Vagina (tissue), 2 donors: ENCODE results near the gene AGR2. TPM values are rescaled to one million over a fixed set of nuclear protein-coding genes. Genes with fewer than 3 reads are reported as not detected.

ENCODE experiments used
- DNase-seq, 2 donors: peaks; one replicate each; pipeline ENCODE4 v3.0.0-alpha.2; 2017; ENCODE audit errors: extremely low spot score in 2 of 2
- H3K27ac ChIP-seq: fragments of 200-600 bp; sonication (generic); one replicate; pipeline ENCODE4 v1.5.1; 2019
- H3K27me3 ChIP-seq: fragments of 200-600 bp; sonication (generic); one replicate; pipeline ENCODE4 v1.5.1; 2019
- H3K36me3 ChIP-seq, 2 donors: fragments of 200-600 bp; sonication (generic); one replicate each; pipeline ENCODE4 v1.5.1; 2017 to 2019
- H3K4me1 ChIP-seq: fragments of 200-600 bp; sonication (generic); one replicate; pipeline ENCODE4 v1.5.1; 2019
- H3K4me3 ChIP-seq, 2 donors: fragments of 200-600 bp; sonication (generic); 1 replicate in 1 of 2; 2 replicates in 1 of 2; pipeline ENCODE4 v1.5.1; 2016 to 2019
- H3K9me3 ChIP-seq: fragments of 200-600 bp; sonication (generic); one replicate; pipeline ENCODE4 v1.5.1; 2019
- POLR2A ChIP-seq, 2 donors: fragments of 450-650 bp; IDR thresholded peaks; one replicate each; pipeline ENCODE4 v1.6.1; 2017; ENCODE audit warnings: antibody characterized with exemption in 2 of 2, mild to moderate bottlenecking in 2 of 2, moderate library complexity in 2 of 2
- POLR2AphosphoS5 ChIP-seq, 2 donors: sonication (generic); formaldehyde crosslinking; IDR thresholded peaks; one replicate each; pipeline ENCODE4 v1.9.0; 2017; ENCODE audit warnings: antibody characterized with exemption in 2 of 2, mild to moderate bottlenecking in 2 of 2, low read depth in 1 of 2; ENCODE audit not compliant: insufficient read depth in 1 of 2
- intact Hi-C: fragments of 100-400 bp; cut with DNase I; formaldehyde crosslinking; loops from one replicate; pipeline ENCODE4 v1.15.1; 2023
- total RNA-seq: library from RNA; depleted of rRNA; stranded (reverse); fragments of >200 nt; gene quantifications from one replicate; pipeline ENCODE4 v1.2.3, GENCODE V29; 2016
- TF ChIP-seq, protein P1 (sequence below), 3 experiments: fragments of 450-650 bp in 2 of 3; fragments of 200-600 bp in 1 of 3; sonication (generic) in 1 of 3; IDR thresholded peaks; one replicate each; pipeline ENCODE4 v1.5.1; 2017 to 2019; ENCODE audit warnings: antibody characterized with exemption in 3 of 3, mild to moderate bottlenecking in 2 of 3, moderate library complexity in 2 of 3

The AGR2 gene
- total RNA-seq, 1 donor from 2014 or later, result not detected

DNA sequence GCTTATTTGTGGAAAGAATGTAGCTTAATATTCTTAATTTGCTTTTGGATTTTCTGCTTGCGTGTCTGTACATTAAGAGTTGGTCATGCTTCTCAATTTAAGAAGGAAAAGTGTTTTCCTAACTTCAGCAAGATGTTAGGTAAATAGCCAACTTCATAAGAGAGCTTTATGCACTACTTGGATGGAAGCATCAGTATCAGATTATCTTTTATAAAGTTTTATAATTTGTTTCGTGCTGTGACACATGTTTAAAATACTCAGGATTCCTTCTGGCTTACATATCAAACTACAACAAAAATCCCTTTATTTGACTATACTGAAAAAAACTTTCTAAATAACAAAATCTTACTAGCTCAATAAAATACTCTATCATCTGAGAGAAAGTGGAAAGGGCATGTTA lies 34.8 kb upstream of the AGR2 start:
- no peak overlapping the region for H3K27ac ChIP-seq
- no peaks in the 10 kb centered on the region for H3K4me1 ChIP-seq
- H3K27me3 ChIP-seq, result no peaks in the 10 kb centered on the region
- intact Hi-C loops, result no loop called here
- no peaks in the 10 kb centered on the region for H3K9me3 ChIP-seq
- H3K36me3 ChIP-seq, result no peaks in the 10 kb centered on the region
- TF ChIP-seq, protein P1, sequence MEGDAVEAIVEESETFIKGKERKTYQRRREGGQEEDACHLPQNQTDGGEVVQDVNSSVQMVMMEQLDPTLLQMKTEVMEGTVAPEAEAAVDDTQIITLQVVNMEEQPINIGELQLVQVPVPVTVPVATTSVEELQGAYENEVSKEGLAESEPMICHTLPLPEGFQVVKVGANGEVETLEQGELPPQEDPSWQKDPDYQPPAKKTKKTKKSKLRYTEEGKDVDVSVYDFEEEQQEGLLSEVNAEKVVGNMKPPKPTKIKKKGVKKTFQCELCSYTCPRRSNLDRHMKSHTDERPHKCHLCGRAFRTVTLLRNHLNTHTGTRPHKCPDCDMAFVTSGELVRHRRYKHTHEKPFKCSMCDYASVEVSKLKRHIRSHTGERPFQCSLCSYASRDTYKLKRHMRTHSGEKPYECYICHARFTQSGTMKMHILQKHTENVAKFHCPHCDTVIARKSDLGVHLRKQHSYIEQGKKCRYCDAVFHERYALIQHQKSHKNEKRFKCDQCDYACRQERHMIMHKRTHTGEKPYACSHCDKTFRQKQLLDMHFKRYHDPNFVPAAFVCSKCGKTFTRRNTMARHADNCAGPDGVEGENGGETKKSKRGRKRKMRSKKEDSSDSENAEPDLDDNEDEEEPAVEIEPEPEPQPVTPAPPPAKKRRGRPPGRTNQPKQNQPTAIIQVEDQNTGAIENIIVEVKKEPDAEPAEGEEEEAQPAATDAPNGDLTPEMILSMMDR (IDR thresholded peaks at IDR 0.05), result no peak
- TF ChIP-seq POLR2AphosphoS5 (IDR thresholded peaks at IDR 0.05; ENCODE audit: insufficient read depth in 1 of 2, low read depth in 1 of 2) (no peak), POLR2A (IDR thresholded peaks at IDR 0.05) (no peak)
- H3K4me3 ChIP-seq, result no peak overlapping the region
- DNase-seq, result no peak

DNA sequence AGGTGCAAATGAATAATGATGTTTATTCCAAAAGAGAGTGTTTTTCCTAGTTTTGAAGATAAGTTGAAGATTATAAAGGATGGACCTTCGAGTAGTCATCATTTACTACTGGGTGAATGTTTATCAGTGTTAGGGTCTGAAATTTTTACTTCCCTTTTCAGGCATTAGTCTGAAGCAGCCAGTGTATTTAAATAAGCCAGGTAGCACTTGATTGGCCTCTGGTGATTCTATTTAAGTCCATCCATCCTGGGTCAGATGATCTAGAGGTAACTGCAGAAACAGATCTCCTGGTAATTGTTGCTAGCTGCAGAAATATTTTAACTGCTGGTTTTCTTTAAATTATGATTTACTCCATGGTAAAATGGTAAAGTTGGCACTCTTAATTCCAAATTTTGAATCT lies 34.1 kb upstream of the AGR2 start:
- H3K9me3 ChIP-seq, result no peaks in the 10 kb centered on the region
- intact Hi-C loops, result no loop called here

DNA sequence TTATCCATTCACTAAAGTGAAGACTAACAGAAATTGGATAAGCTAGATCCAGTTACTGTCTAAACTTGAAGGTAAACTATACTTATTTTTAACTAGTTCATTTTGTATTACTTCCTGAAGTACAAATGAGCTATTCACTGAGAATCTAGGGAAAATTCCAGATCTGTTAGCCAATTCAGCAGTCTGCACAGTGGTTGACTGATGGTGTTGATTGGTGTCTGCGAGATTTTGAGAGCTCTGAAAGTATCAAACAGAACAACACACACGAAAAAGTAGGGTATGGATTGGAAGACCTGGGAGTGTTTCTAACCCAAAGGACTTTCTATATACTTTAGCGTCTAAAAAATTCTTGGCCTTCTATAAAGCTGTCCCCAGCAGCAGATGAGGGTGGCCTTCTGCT lies 33.6 kb upstream of the AGR2 start:
- TF ChIP-seq, protein P1 (IDR thresholded peaks at IDR 0.05), result no peak
- TF ChIP-seq POLR2AphosphoS5 (IDR thresholded peaks at IDR 0.05; ENCODE audit: insufficient read depth in 1 of 2, low read depth in 1 of 2) (no peak), POLR2A (IDR thresholded peaks at IDR 0.05) (no peak)
- H3K4me1 ChIP-seq, result no peaks in the 10 kb centered on the region
- DNase-seq, result no peak
- H3K36me3 ChIP-seq, result no peaks in the 10 kb centered on the region
- no peaks in the 10 kb centered on the region for H3K27me3 ChIP-seq
- H3K9me3 ChIP-seq, result no peaks in the 10 kb centered on the region
- intact Hi-C loops, result no loop called here
- H3K4me3 ChIP-seq, result no peak overlapping the region
- H3K27ac ChIP-seq, result no peak overlapping the region

More for the DNA sequence above, 34.1 kb upstream of the AGR2 start:
- Histone ChIP-seq H3K36me3 (no peaks in the 10 kb centered on the region), H3K4me1 (no peaks in the 10 kb centered on the region), H3K27ac (no peak overlapping the region), H3K4me3 (no peak overlapping the region), H3K27me3 (no peaks in the 10 kb centered on the region)
- DNase-seq, result no peak
- TF ChIP-seq, protein P1 (IDR thresholded peaks at IDR 0.05), result no peak
- TF ChIP-seq POLR2A (IDR thresholded peaks at IDR 0.05) (no peak), POLR2AphosphoS5 (IDR thresholded peaks at IDR 0.05; ENCODE audit: insufficient read depth in 1 of 2, low read depth in 1 of 2) (no peak)

DNA sequence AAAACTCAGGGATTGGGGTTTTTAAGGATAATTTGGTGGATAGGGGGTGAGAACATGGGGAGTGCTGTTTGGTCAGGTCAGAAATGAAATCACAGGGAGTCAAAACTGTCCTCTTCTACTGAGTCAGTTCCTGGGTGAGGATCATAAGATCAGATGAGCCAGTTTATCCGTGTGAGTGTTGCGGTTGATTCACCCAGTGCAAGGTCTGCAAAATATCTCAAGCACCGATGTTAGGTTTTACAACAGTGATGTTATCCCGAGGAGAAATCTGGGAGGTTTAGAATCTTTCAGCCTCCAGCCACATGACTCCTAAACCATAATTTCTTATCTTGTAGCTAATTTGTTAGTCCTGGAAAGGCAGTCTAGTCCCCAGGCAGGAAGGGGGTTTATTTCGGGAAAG lies 31.7 kb upstream of the AGR2 start:
- no peaks in the 10 kb centered on the region for H3K27me3 ChIP-seq
- no peaks in the 10 kb centered on the region for H3K4me1 ChIP-seq
- H3K27ac ChIP-seq, result no peak overlapping the region
- intact Hi-C loops, result no loop called here
- H3K9me3 ChIP-seq, result no peaks in the 10 kb centered on the region
- TF ChIP-seq POLR2A (IDR thresholded peaks at IDR 0.05), result no peak
- no peaks in the 10 kb centered on the region for H3K36me3 ChIP-seq
- DNase-seq, result no peak
- H3K4me3 ChIP-seq, result no peak overlapping the region

DNA sequence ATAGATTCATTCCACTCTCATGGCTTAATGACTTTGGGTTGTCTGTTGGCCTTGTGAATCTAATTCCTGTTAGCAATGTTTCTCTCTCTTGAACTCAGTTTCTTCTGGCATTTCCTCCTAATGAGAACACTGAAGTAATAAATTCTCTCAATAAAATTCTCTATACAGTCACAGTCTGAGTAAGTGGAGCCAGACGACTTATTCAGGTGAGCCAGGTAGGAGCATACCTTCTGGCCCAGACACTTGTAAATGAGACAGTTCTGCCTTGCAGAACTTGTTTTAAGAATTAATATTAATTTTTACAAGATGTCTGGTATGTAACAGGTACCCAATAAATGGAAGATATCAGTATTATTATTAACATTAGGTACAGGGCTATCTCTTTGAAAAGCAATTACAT lies 28.6 kb upstream of the AGR2 start:
- Histone ChIP-seq H3K27ac (no peak overlapping the region), H3K4me3 (no peak overlapping the region), H3K27me3 (no peaks in the 10 kb centered on the region), H3K9me3 (no peaks in the 10 kb centered on the region), H3K36me3 (no peaks in the 10 kb centered on the region), H3K4me1 (no peaks in the 10 kb centered on the region)
- intact Hi-C loops, result no loop called here
- DNase-seq, result no peak
- TF ChIP-seq, protein P1 (IDR thresholded peaks at IDR 0.05), result no peak
- no peak for TF ChIP-seq POLR2A (IDR thresholded peaks at IDR 0.05)
- TF ChIP-seq POLR2AphosphoS5 (IDR thresholded peaks at IDR 0.05; ENCODE audit: insufficient read depth in 1 of 2, low read depth in 1 of 2), result no peak

DNA sequence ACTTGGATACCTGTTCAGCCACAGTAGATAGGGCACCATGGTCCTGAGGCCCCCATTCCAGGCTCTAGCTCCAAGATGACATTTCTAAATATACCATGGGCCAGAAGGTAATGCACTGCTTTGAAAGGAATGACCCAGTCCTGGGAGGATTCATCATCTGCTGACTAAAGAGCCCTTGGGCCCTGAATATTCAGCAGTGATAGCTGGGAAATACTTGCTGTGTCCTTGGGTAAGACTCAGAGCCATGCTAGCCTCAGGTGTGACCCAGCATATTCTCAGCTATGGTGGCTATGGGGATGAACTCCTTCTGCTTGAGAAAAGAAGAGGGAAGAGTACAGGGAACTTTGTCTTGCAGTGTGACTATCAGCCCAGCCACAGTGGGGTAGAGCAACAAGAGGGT lies 21.3 kb upstream of the AGR2 start:
- H3K36me3 ChIP-seq, result no peaks in the 10 kb centered on the region
- DNase-seq, result no peak
- no peaks in the 10 kb centered on the region for H3K9me3 ChIP-seq
- H3K4me3 ChIP-seq, result no peak overlapping the region
- no peaks in the 10 kb centered on the region for H3K4me1 ChIP-seq
- no peak for TF ChIP-seq POLR2AphosphoS5 (IDR thresholded peaks at IDR 0.05; ENCODE audit: insufficient read depth in 1 of 2, low read depth in 1 of 2)
- no peak for TF ChIP-seq POLR2A (IDR thresholded peaks at IDR 0.05)
- TF ChIP-seq, protein P1 (IDR thresholded peaks at IDR 0.05), result no peak
- H3K27me3 ChIP-seq, result no peaks in the 10 kb centered on the region
- intact Hi-C loops, result no loop called here
- no peak overlapping the region for H3K27ac ChIP-seq
